Measurements from ENCODE around the gene TSPOAP1.

DNA sequence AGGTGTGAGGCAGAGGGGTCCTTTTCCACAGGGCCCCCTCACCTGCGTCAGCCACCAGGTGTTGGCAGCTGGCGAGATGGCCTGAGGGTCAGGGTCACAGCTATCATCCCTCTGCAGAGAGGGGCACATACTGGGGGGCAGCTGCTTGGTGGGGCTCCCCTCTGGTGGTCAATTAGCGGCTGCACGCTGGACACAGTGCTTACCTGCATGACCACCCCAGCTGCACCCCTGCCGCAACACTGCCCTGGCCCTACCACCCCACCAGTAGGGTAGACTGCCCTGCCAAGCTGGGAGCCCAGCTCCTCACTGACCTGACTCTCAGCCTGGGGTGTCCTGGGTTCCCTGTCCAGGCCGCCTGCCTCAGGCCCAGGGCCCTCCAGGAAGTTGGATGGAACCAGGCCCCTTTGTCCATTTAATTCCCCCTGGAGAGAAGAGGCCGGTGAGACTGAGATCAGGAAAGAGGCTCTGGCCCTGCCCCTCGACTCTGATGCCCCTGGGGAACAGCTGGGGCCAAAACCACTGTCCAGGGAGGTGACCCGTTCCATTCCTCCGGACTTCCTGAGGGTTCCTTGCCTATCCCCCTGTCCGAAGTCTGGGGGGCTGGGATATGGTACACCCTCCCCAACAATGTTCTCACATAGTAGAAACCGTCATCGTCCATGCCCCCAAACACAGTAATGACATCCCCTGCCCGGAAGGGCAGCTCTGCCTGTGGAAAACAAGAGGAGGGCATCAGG lies 23.7 kb downstream of the TSPOAP1 start:
- TF ChIP-seq, protein P1, sequence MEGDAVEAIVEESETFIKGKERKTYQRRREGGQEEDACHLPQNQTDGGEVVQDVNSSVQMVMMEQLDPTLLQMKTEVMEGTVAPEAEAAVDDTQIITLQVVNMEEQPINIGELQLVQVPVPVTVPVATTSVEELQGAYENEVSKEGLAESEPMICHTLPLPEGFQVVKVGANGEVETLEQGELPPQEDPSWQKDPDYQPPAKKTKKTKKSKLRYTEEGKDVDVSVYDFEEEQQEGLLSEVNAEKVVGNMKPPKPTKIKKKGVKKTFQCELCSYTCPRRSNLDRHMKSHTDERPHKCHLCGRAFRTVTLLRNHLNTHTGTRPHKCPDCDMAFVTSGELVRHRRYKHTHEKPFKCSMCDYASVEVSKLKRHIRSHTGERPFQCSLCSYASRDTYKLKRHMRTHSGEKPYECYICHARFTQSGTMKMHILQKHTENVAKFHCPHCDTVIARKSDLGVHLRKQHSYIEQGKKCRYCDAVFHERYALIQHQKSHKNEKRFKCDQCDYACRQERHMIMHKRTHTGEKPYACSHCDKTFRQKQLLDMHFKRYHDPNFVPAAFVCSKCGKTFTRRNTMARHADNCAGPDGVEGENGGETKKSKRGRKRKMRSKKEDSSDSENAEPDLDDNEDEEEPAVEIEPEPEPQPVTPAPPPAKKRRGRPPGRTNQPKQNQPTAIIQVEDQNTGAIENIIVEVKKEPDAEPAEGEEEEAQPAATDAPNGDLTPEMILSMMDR (IDR thresholded peaks at IDR 0.05), result no peak
- no peak for TF ChIP-seq POLR2A (IDR thresholded peaks at IDR 0.05)
- TF ChIP-seq EP300 (IDR thresholded peaks at IDR 0.05), result no peak
- TF ChIP-seq POLR2AphosphoS5 (IDR thresholded peaks at IDR 0.05), result no peak
